H9 (cell line): ENCODE measurements around the gene ATAD5. TPM values are rescaled to one million over a fixed set of nuclear protein-coding genes. Genes with fewer than 3 reads are reported as not detected.

Source experiments
- DNase-seq: peaks from one replicate; pipeline ENCODE4 v3.0.0-alpha.2; 2017
- H2AFZ ChIP-seq: one replicate; pipeline ENCODE4 v1.6.1; 2013; ENCODE audit warnings: mild to moderate bottlenecking, low read length, control low read depth, moderate library complexity
- H2AK5ac ChIP-seq: 2 replicates; pipeline ENCODE4 v1.6.1; 2013; ENCODE audit warnings: low read length, control low read depth, mixed read lengths; ENCODE audit not compliant: insufficient read length
- H2BK120ac ChIP-seq: one replicate; pipeline ENCODE4 v1.6.1; 2013; ENCODE audit warnings: low read depth, mild to moderate bottlenecking, low read length, control low read depth, inconsistent platforms; ENCODE audit not compliant: poor library complexity, severe bottlenecking
- H2BK12ac ChIP-seq: 2 replicates; pipeline ENCODE4 v1.6.1; 2013; ENCODE audit warnings: low read length, control low read depth, mixed read lengths, low read depth; ENCODE audit not compliant: insufficient read length
- H2BK15ac ChIP-seq: 2 replicates; pipeline ENCODE4 v1.6.1; 2013; ENCODE audit warnings: low read depth, low read length, control low read depth
- H2BK20ac ChIP-seq: one replicate; pipeline ENCODE4 v1.6.1; 2013; ENCODE audit warnings: low read depth, mild to moderate bottlenecking, low read length, control low read depth, inconsistent platforms; ENCODE audit not compliant: poor library complexity, severe bottlenecking
- H2BK5ac ChIP-seq: 2 replicates; pipeline ENCODE4 v1.6.1; 2013; ENCODE audit warnings: low read length, control low read depth, mixed read lengths; ENCODE audit not compliant: insufficient read length
- H3K14ac ChIP-seq: 2 replicates; pipeline ENCODE4 v1.6.1; 2013; ENCODE audit warnings: low read length, control low read depth; ENCODE audit not compliant: insufficient read depth
- H3K18ac ChIP-seq: 2 replicates; pipeline ENCODE4 v1.6.1; 2013; ENCODE audit warnings: low read depth, mild to moderate bottlenecking, mixed read lengths, low read length, control low read depth; ENCODE audit not compliant: insufficient read length
- H3K23ac ChIP-seq: 2 replicates; pipeline ENCODE4 v1.6.1; 2013; ENCODE audit warnings: low read length, control low read depth, mixed read lengths, low read depth; ENCODE audit not compliant: insufficient read length
- H3K23me2 ChIP-seq: 2 replicates; pipeline ENCODE4 v1.6.1; 2013; ENCODE audit warnings: low read depth, mild to moderate bottlenecking, mixed read lengths, low read length, control low read depth; ENCODE audit not compliant: insufficient read length, poor library complexity, severe bottlenecking
- H3K27ac ChIP-seq: 2 replicates; pipeline ENCODE4 v1.5.1; 2013; ENCODE audit warnings: low read length, control low read depth, mixed read lengths, low read depth; ENCODE audit not compliant: insufficient read length
- H3K27me3 ChIP-seq: 2 replicates; pipeline ENCODE4 v1.6.1; 2013; ENCODE audit warnings: low read length, control low read depth, inconsistent platforms; ENCODE audit not compliant: insufficient read depth
- H3K4ac ChIP-seq: 2 replicates; pipeline ENCODE4 v1.6.1; 2013; ENCODE audit warnings: low read depth, mild to moderate bottlenecking, control low read depth, inconsistent platforms, low read length, moderate library complexity
- H3K4me1 ChIP-seq: 2 replicates; pipeline ENCODE4 v1.6.1; 2013; ENCODE audit warnings: low read length, control low read depth, inconsistent platforms; ENCODE audit not compliant: insufficient read depth
- H3K4me2 ChIP-seq: 2 replicates; pipeline ENCODE4 v1.6.1; 2013; ENCODE audit warnings: low read length, control low read depth, mixed read lengths; ENCODE audit not compliant: insufficient read length, insufficient read depth
- H3K56ac ChIP-seq: 2 replicates; pipeline ENCODE4 v1.6.1; 2013; ENCODE audit warnings: low read depth, mild to moderate bottlenecking, mixed read lengths, low read length, control low read depth; ENCODE audit not compliant: insufficient read length
- H3K79me1 ChIP-seq: 2 replicates; pipeline ENCODE4 v1.6.1; 2013; ENCODE audit warnings: low read depth, mild to moderate bottlenecking, moderate library complexity, low read length, control low read depth, inconsistent platforms; ENCODE audit not compliant: insufficient read depth, poor library complexity, severe bottlenecking
- H3K79me2 ChIP-seq: 2 replicates; pipeline ENCODE4 v1.6.1; 2013; ENCODE audit warnings: low read length, control low read depth, inconsistent platforms; ENCODE audit not compliant: insufficient read depth
- H3K9ac ChIP-seq: 2 replicates; pipeline ENCODE4 v1.6.1; 2013; ENCODE audit warnings: low read length, control low read depth, mixed read lengths; ENCODE audit not compliant: insufficient read length; ENCODE audit errors: extremely low read depth
- H3K9me3 ChIP-seq: one replicate; pipeline ENCODE4 v1.6.1; 2013; ENCODE audit warnings: low read depth, low read length, inconsistent platforms; ENCODE audit not compliant: control insufficient read depth
- H3T11ph ChIP-seq: one replicate; pipeline ENCODE4 v1.6.1; 2013; ENCODE audit warnings: mild to moderate bottlenecking, low read length, control low read depth, inconsistent platforms
- H4K20me1 ChIP-seq: one replicate; pipeline ENCODE4 v1.6.1; 2013; ENCODE audit not compliant: control insufficient read depth, insufficient read length, insufficient read depth
- H4K5ac ChIP-seq: 2 replicates; pipeline ENCODE4 v1.6.1; 2013; ENCODE audit warnings: low read depth, mild to moderate bottlenecking, mixed read lengths, low read length, control low read depth; ENCODE audit not compliant: insufficient read length
- H4K8ac ChIP-seq: replicated peaks from 2 replicates; pipeline ENCODE4 v1.6.1; 2013; ENCODE audit warnings: low read length, control low read depth, mixed read lengths, low read depth; ENCODE audit not compliant: insufficient read length
- H4K91ac ChIP-seq: 2 replicates; pipeline ENCODE4 v1.6.1; 2013; ENCODE audit warnings: low read depth, mild to moderate bottlenecking, moderate library complexity, mixed read lengths, low read length, control low read depth; ENCODE audit not compliant: insufficient read length
- H3K27ac Mint-ChIP-seq, 3 experiments: 2 replicates in 2 of 3; 3 replicates in 1 of 3; pipeline ENCODE4 v1.8.0; 2020 to 2021; ENCODE audit warnings: mixed read lengths in 3 of 3, mild to moderate bottlenecking in 1 of 3, moderate library complexity in 1 of 3
- H3K27me3 Mint-ChIP-seq: 2 replicates; pipeline ENCODE4 v1.8.0; 2021; ENCODE audit warnings: low read depth, mild to moderate bottlenecking, moderate library complexity, mixed read lengths
- H3K36me3 Mint-ChIP-seq, 3 experiments: 2 replicates in 2 of 3; 3 replicates in 1 of 3; pipeline ENCODE4 v1.8.0; 2020 to 2021; ENCODE audit warnings: low read depth in 3 of 3, mixed read lengths in 3 of 3; ENCODE audit not compliant: insufficient read depth in 1 of 3
- H3K4me1 Mint-ChIP-seq, 2 experiments: 2 replicates each; pipeline ENCODE4 v1.8.0; 2020; ENCODE audit warnings: mixed read lengths in 2 of 2
- H3K4me3 Mint-ChIP-seq, 2 experiments: 2 replicates in 1 of 2; 3 replicates in 1 of 2; pipeline ENCODE4 v1.8.0; 2020 to 2021; ENCODE audit warnings: mild to moderate bottlenecking in 2 of 2, mixed read lengths in 2 of 2, moderate library complexity in 1 of 2
- H3K9me3 Mint-ChIP-seq, 2 experiments: 2 replicates in 1 of 2; 3 replicates in 1 of 2; pipeline ENCODE4 v1.8.0; 2020; ENCODE audit warnings: mild to moderate bottlenecking in 2 of 2, mixed read lengths in 2 of 2, moderate library complexity in 1 of 2
- WGBS: extraction: QIAGEN DNeasy Blood & Tissue Kit; methylation state at CpG from one replicate; pipeline ENCODE4 v1.1.7; 2013; ENCODE audit warnings: missing lambda C conversion rate, low lambda C conversion rate, mixed read lengths; ENCODE audit not compliant: insufficient read length; ENCODE audit errors: extremely low coverage; 5-methylcytosine and 5-hydroxymethylcytosine counted together
- total RNA-seq: library from RNA; stranded (reverse); gene quantifications from 2 replicates; pipeline ENCODE4 v1.2.1, GENCODE V29; 2021
- TF ChIP-seq, protein P1 (sequence below): fragments of 200-600 bp; sonication (generic); conservative IDR thresholded peaks from 3 replicates; pipeline ENCODE4 v1.8.0; 2021; ENCODE audit warnings: antibody characterized with exemption, mild to moderate bottlenecking

Gene ATAD5
- total RNA-seq, 1 experiment from 2014 or later = 27.0 TPM

DNA sequence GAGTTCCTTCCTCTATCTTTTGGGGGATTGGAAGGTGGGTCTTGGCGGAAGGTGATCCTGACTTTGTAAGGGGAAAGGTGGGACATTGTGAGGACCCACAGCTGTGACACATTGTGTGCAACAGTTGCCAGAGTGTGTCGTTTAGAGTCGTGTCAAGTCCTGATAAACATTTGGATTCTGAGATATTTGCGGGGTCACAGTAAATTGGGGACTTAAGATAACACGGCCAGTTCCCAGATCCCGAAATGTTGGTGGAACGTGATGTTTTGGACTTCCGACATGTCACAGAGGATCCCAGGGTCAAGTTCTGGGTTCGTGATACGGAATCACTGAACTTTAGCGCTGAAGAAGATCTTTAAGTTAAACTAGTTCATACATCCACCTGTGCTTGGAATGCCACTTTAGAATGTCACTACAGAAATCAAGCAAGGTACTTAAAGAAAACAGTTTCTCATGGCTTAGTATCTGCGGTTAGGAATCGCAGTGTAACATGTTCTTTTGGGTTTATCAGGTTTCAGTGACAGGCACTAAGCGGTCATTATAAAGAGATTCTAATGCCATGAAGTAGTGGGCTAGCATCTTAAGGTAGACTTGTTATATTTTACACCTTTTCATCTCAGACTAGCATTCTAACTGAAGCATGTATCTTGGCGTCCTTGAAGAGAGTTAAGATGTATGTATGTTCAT is 815 bp downstream of the ATAD5 start:
- Mint-ChIP-seq H3K27me3 (no peaks in the 10 kb centered on the region), H3K27ac (peak overlapping the region; percentile 97 to 99 (median 99)), H3K4me1 (peaks cover 15 to 20% of the 10 kb centered on the region in 2 experiments), H3K36me3 (peaks cover 16 to 31% (median 30%) of the 10 kb centered on the region in 3 experiments; a peak in 6 of 7 replicates), H3K4me3 (peak overlapping the region; percentile 95 to 100), H3K9me3 (no peaks in the 10 kb centered on the region; a peak in 1 of 5 replicates)
- no peaks in the 10 kb centered on the region; the same call in 1 of the 2 replicates for H3K4me1 ChIP-seq
- H4K8ac ChIP-seq = peak overlapping the region; percentile 74
- no peak overlapping the region for H2BK5ac ChIP-seq
- H3K9ac ChIP-seq = peak overlapping the region; percentile 99
- H2BK12ac ChIP-seq = no peak overlapping the region
- H3K79me2 ChIP-seq = peaks cover 9% of the 10 kb centered on the region; the same call in 1 of the 2 replicates
- H2BK20ac ChIP-seq = no peak overlapping the region
- peaks cover 6% of the 10 kb centered on the region for H3K23me2 ChIP-seq
- H3K56ac ChIP-seq = peak overlapping the region; percentile 35
- H2AFZ ChIP-seq = no peak overlapping the region
- H4K5ac ChIP-seq = peak overlapping the region; percentile 81
- no peaks in the 10 kb centered on the region for H3K79me1 ChIP-seq
- no peak overlapping the region for H2BK120ac ChIP-seq
- H3T11ph ChIP-seq = no peak overlapping the region
- no peaks in the 10 kb centered on the region for H3K9me3 ChIP-seq
- TF ChIP-seq, protein P1, sequence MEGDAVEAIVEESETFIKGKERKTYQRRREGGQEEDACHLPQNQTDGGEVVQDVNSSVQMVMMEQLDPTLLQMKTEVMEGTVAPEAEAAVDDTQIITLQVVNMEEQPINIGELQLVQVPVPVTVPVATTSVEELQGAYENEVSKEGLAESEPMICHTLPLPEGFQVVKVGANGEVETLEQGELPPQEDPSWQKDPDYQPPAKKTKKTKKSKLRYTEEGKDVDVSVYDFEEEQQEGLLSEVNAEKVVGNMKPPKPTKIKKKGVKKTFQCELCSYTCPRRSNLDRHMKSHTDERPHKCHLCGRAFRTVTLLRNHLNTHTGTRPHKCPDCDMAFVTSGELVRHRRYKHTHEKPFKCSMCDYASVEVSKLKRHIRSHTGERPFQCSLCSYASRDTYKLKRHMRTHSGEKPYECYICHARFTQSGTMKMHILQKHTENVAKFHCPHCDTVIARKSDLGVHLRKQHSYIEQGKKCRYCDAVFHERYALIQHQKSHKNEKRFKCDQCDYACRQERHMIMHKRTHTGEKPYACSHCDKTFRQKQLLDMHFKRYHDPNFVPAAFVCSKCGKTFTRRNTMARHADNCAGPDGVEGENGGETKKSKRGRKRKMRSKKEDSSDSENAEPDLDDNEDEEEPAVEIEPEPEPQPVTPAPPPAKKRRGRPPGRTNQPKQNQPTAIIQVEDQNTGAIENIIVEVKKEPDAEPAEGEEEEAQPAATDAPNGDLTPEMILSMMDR = no peak
- peak overlapping the region; percentile 91 for H3K18ac ChIP-seq
- peak overlapping the region; percentile 34; the same call in 1 of the 2 replicates for H3K4ac ChIP-seq
- peak overlapping the region; percentile 53 for H4K91ac ChIP-seq
- no peaks in the 10 kb centered on the region for H4K20me1 ChIP-seq
- no peak overlapping the region for H2AK5ac ChIP-seq
- H3K27ac ChIP-seq = peak overlapping the region; percentile 63
- WGBS = no CpG with 5 or more reads among the region's 15 CpGs
- H3K23ac ChIP-seq = peak overlapping the region; percentile 91
- H3K27me3 ChIP-seq = no peaks in the 10 kb centered on the region
- no peak for DNase-seq
- peak overlapping the region; percentile 97 for H2BK15ac ChIP-seq
- peak overlapping the region; percentile 98 for H3K14ac ChIP-seq
- peak overlapping the region; percentile 100 for H3K4me2 ChIP-seq
